GM12874 (cell line): Measurements from ENCODE around the gene HCN1.

Experiments
- TF ChIP-seq, protein P1 (sequence below): IDR thresholded peaks from 2 replicates; pipeline ENCODE4 v1.5.1; 2011; ENCODE audit warnings: low read depth, mild to moderate bottlenecking, control low read depth, low read length, moderate library complexity; ENCODE audit not compliant: insufficient read depth

Gene HCN1

DNA sequence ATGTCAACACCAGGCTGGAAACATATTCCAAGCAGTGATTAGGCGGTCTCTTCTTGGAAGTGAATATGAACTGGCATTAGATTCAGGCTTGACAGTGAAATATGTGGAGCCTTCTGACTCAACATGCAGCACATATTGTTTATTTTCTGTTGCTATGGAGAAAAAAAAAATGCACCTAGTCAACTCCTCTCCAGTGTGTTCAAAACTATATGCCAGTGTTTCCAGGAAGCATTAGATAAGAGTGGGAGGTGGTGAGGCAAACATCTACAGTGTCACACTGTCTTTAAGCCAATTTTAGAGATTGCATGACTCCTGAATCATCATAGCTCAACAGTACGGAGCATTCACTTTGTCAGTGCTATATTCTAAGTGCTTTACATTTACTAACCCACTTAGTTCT, 117.9 kb downstream of the HCN1 start:
- TF ChIP-seq, protein P1, sequence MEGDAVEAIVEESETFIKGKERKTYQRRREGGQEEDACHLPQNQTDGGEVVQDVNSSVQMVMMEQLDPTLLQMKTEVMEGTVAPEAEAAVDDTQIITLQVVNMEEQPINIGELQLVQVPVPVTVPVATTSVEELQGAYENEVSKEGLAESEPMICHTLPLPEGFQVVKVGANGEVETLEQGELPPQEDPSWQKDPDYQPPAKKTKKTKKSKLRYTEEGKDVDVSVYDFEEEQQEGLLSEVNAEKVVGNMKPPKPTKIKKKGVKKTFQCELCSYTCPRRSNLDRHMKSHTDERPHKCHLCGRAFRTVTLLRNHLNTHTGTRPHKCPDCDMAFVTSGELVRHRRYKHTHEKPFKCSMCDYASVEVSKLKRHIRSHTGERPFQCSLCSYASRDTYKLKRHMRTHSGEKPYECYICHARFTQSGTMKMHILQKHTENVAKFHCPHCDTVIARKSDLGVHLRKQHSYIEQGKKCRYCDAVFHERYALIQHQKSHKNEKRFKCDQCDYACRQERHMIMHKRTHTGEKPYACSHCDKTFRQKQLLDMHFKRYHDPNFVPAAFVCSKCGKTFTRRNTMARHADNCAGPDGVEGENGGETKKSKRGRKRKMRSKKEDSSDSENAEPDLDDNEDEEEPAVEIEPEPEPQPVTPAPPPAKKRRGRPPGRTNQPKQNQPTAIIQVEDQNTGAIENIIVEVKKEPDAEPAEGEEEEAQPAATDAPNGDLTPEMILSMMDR = no peak

DNA sequence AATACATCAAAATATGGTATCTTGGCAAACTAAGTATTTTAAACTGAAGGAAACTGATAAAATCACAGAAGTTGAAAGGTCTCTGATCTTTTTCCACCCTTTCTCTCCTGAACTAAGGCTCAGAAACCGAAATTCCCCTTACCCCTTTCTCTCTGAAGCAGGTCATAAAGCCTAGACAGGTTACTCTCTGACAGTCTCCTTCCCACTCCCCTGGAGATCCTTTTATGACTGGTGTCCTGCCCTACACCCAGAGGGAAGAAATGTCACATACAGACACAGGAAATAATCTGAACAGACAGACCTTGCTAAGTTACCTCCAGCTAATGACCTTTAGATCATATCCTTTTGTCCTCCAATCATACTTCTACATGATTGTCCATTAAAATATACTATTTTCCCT, 127.4 kb downstream of the HCN1 start:
- TF ChIP-seq, protein P1 = no peak

DNA sequence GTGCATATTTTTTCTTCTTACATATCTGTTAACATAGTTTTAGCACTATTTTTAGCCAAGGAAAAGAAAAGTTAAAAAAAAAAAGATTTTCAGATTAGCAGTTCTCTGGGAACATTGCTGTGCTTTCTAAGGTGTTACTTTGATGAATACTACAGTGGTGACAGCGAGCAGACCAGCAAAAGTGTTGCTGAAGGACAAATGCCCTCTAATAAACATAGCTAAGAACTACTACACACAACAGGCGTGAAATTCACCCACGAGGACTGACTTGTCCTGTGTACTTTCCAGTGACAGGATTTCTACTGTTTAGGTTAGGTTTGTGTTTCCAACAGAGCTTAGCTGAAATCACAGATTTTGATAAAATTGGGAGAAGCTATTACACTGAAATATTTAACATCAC, 153.8 kb downstream of the HCN1 start:
- TF ChIP-seq, protein P1 = no peak

DNA sequence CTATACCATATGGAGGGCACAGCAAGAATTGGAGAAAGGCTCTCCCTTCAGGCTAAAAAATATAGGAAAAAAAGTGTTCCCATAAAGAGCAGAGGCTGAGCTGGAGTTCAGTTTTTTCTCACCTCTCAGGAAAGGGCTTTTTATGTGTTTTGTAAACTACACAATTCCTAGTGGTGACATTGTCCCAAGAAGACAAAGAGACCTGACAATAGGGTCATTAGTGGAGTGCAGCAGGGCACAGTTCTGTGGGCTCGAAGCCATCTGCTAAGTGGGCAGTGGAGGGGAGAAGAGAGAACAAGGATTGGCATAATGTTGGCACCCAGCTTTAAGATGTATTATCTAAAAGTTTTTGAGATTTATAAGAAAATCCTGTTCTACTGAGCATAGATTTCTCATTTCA, 162.5 kb downstream of the HCN1 start:
- TF ChIP-seq, protein P1 = no peak

DNA sequence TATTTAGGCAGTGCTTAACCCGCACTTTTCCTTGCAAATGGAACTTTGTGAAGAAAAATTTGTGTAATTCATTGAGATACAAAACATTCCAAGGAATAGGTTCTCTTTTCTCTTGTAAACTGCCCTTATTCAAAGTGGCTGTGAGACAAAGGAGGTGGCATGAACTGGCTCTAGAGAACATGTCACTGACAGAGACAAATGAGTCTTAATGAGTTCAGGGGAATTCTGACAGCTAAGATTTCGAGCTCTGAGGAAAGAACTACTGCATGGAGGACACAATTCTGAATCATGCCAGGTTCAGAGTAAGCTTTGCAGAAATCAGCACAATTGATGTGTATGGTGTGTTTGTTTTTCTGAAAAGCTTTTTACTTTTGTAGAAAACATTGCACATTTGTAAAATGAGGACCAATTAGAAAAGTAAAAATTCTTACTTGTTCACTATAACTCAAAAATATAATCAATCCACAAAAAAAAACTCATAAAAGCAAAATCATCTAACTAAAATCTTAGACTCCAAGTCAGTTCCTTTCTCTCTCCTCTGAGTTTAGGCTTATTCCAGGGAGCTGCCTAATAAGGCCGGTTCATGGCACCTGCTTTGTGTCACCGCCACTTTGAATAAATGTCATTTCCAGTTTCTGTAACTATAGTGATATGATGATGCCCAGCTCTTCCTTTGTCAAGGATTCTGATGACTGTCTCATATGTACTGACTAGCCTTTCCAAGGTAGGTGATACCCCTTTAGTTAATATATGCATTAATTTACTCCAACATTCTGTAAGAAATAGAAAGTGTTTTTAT, 163.2 kb downstream of the HCN1 start:
- TF ChIP-seq, protein P1 = no peak

DNA sequence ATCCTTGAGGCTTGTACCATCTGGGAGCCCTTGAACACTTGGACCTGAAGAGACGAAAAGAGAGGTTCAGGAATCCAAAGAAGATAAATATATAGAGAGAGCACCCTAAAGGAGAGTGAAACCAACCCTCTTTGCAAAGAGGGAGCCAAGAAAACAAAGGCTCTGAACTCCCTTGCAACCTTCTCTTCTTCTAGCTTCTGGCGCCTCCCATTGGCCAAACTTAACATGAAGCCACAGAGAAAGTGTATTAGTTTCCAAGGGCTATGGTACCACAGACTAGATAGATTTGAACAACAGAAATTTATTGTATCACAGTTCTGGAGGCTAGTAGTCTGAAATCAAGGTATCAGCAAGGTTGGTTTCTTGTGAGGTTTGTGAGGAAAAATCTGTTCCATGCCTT, 175.1 kb downstream of the HCN1 start:
- TF ChIP-seq, protein P1 = no peak

DNA sequence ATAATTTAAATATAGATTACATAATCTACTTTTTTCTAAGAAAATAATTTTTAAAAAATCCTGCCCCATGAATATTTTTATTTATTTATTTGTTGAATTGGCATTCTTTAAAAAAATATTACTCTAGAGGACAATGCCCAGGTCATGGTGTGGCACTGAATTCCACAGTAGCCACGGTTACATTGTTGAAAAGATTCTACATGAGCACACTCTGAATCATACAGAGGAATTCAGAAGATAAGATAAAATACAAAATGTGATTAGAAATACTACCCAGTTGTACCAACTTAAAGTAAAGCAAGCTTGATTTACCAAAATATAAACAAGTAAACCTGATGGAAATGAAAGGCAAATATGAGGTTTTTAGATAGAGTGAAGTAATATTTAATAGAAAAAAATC, 183.7 kb downstream of the HCN1 start:
- TF ChIP-seq, protein P1 = no peak

DNA sequence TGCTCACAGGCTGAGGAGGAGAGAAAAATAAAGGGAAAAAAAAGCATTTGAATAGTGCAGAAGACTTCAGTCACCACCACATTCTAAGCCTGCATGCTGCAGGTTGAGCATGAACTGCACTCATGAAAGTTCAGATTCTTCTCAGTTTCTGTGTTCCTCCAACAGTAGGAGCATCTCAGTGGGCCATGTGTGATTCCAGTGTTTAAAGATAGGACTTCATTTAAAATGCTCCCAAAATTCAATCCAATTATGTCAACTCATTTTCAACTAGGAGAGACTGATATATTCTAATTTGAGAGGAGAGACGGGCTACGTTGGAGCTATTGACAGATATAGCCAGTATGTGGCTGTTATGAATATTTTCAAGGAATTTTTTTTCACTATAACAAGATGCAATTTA, 186.8 kb downstream of the HCN1 start:
- TF ChIP-seq, protein P1 = no peak
